Breast epithelium (tissue), 3 donors: ENCODE results near the gene SURF4.

Experiments used
- POLR2A ChIP-seq: fragments of 450-650 bp; IDR thresholded peaks from one replicate; pipeline ENCODE4 v1.6.1; 2016; ENCODE audit warnings: antibody characterized with exemption, mild to moderate bottlenecking, moderate library complexity
- POLR2AphosphoS5 ChIP-seq, 3 donors: sonication (generic); formaldehyde crosslinking; IDR thresholded peaks; one replicate each; pipeline ENCODE4 v1.6.1; 2017; ENCODE audit warnings: antibody characterized with exemption in 3 of 3
- TF ChIP-seq, protein P1 (sequence below), 3 donors: fragments of 450-650 bp; IDR thresholded peaks; one replicate each; pipeline ENCODE4 v1.5.1; 2016 to 2017; ENCODE audit warnings: antibody characterized with exemption in 3 of 3, mild to moderate bottlenecking in 3 of 3, moderate library complexity in 3 of 3

- TF ChIP-seq, protein P1, sequence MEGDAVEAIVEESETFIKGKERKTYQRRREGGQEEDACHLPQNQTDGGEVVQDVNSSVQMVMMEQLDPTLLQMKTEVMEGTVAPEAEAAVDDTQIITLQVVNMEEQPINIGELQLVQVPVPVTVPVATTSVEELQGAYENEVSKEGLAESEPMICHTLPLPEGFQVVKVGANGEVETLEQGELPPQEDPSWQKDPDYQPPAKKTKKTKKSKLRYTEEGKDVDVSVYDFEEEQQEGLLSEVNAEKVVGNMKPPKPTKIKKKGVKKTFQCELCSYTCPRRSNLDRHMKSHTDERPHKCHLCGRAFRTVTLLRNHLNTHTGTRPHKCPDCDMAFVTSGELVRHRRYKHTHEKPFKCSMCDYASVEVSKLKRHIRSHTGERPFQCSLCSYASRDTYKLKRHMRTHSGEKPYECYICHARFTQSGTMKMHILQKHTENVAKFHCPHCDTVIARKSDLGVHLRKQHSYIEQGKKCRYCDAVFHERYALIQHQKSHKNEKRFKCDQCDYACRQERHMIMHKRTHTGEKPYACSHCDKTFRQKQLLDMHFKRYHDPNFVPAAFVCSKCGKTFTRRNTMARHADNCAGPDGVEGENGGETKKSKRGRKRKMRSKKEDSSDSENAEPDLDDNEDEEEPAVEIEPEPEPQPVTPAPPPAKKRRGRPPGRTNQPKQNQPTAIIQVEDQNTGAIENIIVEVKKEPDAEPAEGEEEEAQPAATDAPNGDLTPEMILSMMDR (IDR thresholded peaks at IDR 0.05), result no peak
- TF ChIP-seq POLR2A (no peak), POLR2AphosphoS5 (IDR thresholded peaks at IDR 0.05) (no peak)
Observed at GRCh38 chr9:133370685-133371084, 5.2 kb downstream of the SURF4 start.
